D721Med (cell line): ENCODE results near the gene LUC7L2.
"Not testable (repeated sequence)": the region's sequence is repeated elsewhere in the genome, so short reads cannot be mapped to it uniquely, and the experiment has no call there.

Experiments used
- DNase-seq: peaks from one replicate; pipeline ENCODE4 v3.0.0; 2011; ENCODE audit warnings: low spot score; ENCODE audit not compliant: insufficient read length
- FAIRE-seq: peaks from 2 replicates; lab custom pipeline; 2011; peaks lifted over from hg19 to GRCh38; lab: Jason Lieb, UNC
- TF ChIP-seq, protein P1 (sequence below): IDR thresholded peaks from 2 replicates; pipeline ENCODE4 v1.5.1; 2012; ENCODE audit warnings: mild to moderate bottlenecking, control low read depth; ENCODE audit not compliant: insufficient read depth; ENCODE audit errors: missing control alignments

Gene LUC7L2

DNA sequence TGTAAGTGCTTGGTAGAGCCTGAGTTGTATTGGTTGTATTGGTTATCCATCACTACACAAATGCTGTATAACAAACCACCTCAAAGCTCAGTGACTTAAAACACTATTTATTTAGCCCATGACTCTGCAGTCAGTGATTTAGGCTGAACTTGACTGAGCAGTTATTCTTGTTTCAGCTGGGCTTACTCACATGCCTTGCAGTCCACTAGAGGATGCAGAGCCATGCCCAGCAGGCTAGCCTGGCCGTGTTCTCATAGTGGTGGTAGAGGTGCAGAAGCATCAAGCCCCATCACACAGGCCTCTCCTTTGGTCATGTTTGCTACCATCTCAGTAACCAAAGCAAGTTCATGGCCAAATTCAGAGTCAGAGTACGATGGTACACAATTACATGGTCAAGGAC is 43.9 kb downstream of the LUC7L2 start:
- TF ChIP-seq, protein P1, sequence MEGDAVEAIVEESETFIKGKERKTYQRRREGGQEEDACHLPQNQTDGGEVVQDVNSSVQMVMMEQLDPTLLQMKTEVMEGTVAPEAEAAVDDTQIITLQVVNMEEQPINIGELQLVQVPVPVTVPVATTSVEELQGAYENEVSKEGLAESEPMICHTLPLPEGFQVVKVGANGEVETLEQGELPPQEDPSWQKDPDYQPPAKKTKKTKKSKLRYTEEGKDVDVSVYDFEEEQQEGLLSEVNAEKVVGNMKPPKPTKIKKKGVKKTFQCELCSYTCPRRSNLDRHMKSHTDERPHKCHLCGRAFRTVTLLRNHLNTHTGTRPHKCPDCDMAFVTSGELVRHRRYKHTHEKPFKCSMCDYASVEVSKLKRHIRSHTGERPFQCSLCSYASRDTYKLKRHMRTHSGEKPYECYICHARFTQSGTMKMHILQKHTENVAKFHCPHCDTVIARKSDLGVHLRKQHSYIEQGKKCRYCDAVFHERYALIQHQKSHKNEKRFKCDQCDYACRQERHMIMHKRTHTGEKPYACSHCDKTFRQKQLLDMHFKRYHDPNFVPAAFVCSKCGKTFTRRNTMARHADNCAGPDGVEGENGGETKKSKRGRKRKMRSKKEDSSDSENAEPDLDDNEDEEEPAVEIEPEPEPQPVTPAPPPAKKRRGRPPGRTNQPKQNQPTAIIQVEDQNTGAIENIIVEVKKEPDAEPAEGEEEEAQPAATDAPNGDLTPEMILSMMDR = no peak
- DNase-seq (no peak), FAIRE-seq (no peak)

DNA sequence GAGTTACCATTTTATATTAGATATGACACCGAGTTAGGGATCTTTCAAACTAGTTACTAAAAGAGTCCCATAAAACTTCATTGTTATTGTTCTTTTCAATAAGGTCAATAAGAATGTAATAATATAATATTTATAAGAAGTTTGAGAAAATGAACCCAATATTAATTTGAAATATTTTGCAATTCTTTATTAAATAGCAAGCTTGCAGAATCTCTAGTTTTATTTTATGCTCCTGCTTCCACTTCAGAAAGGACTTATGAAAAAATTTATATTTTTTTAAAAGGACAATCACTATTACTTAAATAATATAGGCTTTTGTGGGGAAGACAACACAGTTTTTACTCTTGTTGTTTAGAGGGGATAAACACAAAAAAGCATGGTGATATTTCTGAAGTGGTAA is 47.9 kb downstream of the LUC7L2 start:
- FAIRE-seq = no peak
- TF ChIP-seq, protein P1 = no peak
- no peak for DNase-seq

DNA sequence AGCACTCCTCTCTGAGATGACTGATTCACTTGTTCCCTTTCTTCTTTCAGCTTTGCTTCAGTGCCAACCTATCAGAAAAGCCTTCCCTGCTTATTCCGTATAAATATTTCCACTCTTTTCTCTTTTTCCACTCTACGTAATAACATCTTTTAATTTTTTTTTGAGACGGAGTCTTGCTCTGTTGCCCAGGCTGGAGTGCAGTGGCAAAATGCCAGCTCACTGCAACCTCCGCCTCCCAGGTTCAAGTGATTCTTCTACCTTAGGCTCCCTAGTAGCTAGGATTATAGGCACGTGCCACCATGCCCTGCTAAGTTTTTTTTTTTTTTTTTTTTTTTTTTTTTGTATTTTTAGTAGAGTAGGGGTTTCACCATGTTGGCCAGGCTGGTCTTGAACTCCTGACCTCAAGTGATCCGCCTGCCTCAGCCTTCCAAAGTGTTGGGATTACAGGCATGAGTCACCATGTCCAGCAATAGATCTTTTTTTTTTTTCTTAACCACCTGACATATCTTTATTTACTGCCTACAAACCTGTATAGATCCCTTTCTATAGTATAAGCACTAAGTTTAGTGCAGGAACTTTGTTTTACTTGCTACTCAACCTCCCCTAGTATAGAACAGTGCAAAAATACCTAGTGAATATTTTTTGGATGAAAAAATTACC is 55.2 kb downstream of the LUC7L2 start:
- not testable (repeated sequence) for FAIRE-seq, DNase-seq

DNA sequence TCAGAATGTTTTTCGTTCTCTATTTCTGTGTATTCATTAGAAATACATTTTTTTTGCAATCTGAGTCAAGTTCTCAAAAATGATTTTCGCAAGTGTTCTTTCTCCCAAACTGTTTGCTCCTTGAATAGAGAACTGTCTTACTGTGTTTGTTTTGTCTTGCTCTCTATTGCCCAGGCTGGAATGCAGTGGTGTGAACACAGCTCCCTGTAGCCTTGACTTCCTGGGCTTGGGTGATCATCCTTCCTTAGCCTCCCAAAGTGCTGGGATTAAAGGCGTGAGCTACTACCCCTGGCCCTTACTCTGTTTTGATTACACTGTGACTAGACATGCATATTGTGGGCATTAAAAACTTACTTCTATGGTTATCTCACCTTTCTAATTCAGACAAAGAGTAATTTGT is 56.7 kb downstream of the LUC7L2 start:
- TF ChIP-seq, protein P1 = no peak
- FAIRE-seq (no peak), DNase-seq (no peak)

DNA sequence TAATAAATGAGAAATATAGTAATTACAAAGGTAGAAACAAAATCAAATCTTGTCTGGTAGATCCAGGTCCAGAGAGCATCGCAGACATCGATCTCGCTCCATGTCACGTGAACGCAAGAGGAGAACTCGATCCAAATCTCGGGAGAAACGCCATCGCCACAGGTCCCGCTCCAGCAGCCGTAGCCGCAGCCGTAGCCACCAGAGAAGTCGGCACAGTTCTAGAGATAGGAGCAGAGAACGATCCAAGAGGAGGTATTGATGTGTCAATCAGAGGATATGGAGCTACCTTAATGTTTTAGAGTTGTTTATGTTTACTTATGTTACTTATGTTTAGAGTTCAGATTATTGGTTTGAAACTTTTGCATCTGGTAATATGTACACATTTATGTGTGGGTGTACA is 57.8 kb downstream of the LUC7L2 start:
- no peak for DNase-seq
- no peak for FAIRE-seq
- TF ChIP-seq, protein P1 = no peak

DNA sequence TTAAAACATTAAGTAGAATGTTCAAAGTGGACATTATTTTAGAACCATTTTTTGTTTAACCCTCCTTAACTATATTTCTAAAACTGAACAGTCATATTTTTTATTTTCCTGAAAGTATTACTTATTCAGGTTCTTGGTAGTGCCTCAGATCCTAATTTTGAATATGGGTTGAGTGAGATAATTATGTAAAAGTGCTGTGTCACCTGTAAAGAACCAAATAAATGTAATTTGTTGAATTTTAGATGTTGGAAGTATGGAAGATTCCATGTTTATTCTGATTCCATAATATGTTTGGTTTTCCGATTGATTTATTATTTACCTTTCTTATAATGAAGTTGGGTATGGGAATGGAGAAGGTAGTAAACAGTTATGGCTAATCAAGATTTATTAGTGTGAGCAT is 61.4 kb downstream of the LUC7L2 start:
- TF ChIP-seq, protein P1 = no peak
- DNase-seq = no peak
- no peak for FAIRE-seq

DNA sequence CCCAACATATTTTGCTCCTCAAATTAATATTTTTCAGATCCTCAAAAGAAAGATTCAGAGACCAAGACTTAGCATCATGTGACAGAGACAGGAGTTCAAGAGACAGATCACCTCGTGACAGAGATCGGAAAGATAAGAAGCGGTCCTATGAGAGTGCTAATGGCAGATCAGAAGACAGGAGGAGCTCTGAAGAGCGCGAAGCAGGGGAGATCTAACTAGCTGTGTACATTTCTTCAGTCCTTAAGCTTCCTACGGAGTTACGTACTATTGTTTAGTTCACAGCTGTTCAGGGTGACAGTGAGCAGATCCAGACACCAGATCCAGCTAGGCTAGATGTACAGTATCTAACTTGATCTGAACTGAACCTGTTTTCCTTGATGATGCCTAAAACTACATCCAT is 62.4 kb downstream of the LUC7L2 start:
- FAIRE-seq (no peak), DNase-seq (no peak)
- TF ChIP-seq, protein P1 = no peak

DNA sequence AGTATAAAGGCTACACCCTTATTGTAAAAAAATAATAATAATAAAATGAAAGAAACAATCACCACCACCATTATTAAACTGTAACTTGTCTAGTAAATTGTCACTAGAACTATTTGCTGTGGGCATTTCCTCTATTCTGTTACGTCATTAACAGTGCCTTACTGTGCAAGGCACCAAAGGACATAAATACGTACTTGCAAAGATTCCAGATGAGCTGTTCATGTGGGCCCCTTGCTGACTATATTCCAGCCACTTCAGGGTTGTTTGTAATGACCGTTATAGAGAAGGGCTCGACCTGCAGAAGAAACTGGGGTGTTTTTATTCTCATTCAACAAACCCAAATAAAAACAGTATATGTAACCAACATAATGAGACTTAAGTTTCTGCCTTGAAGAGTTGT is 63.4 kb downstream of the LUC7L2 start:
- FAIRE-seq = no peak
- no peak for DNase-seq
- TF ChIP-seq, protein P1 = no peak
